Thyroid gland (tissue), 4 donors: ENCODE measurements around the gene ZFP28. TPM values are rescaled to one million over a fixed set of nuclear protein-coding genes. Genes with fewer than 3 reads are reported as not detected.

Source experiments
- DNase-seq, 2 donors: peaks; one replicate each; pipeline ENCODE4 v3.0.0-alpha.2; 2019
- H3K27ac ChIP-seq, 3 donors: fragments of 200-600 bp; sonication (generic); 1 replicate in 2 of 3; 2 replicates in 1 of 3; pipeline ENCODE4 v1.5.1; 2016 to 2019; ENCODE audit warnings: mild to moderate bottlenecking in 1 of 3, moderate library complexity in 1 of 3
- H3K27me3 ChIP-seq: fragments of 200-600 bp; sonication (generic); one replicate; pipeline ENCODE4 v1.5.1; 2019
- H3K36me3 ChIP-seq, 2 donors: fragments of 200-600 bp; sonication (generic); one replicate each; pipeline ENCODE4 v1.5.1; 2016 to 2019
- H3K4me1 ChIP-seq, 2 donors: fragments of 200-600 bp; sonication (generic); one replicate each; pipeline ENCODE4 v1.5.1; 2017 to 2019
- H3K4me3 ChIP-seq, 3 donors: fragments of 200-600 bp; sonication (generic); replicated peaks in 1 of 3; 1 replicate in 2 of 3; 2 replicates in 1 of 3; pipeline ENCODE4 v1.5.1; 2016; ENCODE audit warnings: mild to moderate bottlenecking in 1 of 3
- H3K9me3 ChIP-seq: fragments of 200-600 bp; sonication (generic); one replicate; pipeline ENCODE4 v1.5.1; 2017
- POLR2A ChIP-seq, 2 donors: fragments of 450-650 bp; IDR thresholded peaks; one replicate each; pipeline ENCODE4 v1.6.1; 2017; ENCODE audit warnings: antibody characterized with exemption in 2 of 2, mild to moderate bottlenecking in 2 of 2, moderate library complexity in 1 of 2
- WGBS, 2 donors: methylation state at CpG; one replicate each; pipeline ENCODE4 v1.1.5; 2017; 5-methylcytosine and 5-hydroxymethylcytosine counted together
- intact Hi-C: fragments of 100-400 bp; cut with DNase I; formaldehyde crosslinking; loops from one replicate; pipeline ENCODE4 v1.15.1; 2023
- total RNA-seq, 4 donors: library from RNA; depleted of rRNA; stranded (reverse); fragments of >200 nt; gene quantifications; one replicate each; pipeline ENCODE4 v1.2.3, GENCODE V29; 2016
- TF ChIP-seq, protein P1 (sequence below), 6 experiments: fragments of 200-600 bp in 3 of 6; fragments of 450-650 bp in 3 of 6; sonication (generic) in 3 of 6; IDR thresholded peaks; one replicate each; pipeline ENCODE4 v1.5.1; 2016 to 2019; ENCODE audit warnings: antibody characterized with exemption in 6 of 6, mild to moderate bottlenecking in 2 of 6, inconsistent platforms in 1 of 6, moderate library complexity in 1 of 6

Gene ZFP28
- total RNA-seq, 4 donors from 2014 or later: 6.6 to 9.8 (median 9.5) TPM

DNA sequence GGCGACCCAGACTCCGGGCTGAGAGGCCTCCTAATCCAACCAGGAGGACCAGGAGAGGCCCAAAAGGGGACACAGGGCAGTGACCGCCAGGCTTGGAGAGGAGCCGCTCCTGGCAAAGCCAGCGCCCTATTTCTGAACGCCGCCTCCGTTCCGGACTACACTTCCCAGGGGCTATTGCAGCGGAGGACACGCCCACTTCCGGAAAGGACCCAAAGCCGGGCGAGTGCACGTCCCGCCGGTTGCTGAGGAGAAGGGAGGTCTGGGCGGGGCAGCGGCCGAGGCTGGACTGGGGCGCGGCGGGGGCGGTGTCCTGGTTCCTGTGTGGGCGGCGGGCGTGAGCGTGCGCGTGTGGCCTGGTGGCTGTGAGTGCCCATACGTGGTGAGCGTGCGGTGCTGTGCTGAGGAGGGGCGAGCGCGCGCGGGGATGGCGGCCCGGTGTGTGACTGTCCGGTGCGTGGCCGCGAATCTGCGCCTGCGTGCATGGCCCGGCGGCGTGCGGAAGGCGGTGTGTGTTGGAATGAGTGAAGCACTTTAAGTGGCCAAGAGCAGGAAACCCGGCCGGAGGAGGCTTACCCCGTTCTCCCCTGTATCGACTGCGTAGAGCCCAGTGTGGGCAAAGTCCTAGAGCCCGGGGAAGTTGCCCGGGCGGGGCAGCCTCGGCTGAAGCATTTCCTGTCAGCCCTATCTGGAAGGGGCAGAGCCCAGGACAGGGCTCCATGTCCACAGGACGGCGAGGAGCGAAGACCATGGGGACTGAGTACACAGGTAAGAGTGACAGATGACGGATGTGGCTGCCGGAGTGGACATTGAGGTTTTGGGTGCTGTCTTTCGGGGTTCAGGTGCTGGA, 28.7 kb downstream of the ZFP28 start, which contains the start of gene ZNF470:
TSS of gene ZNF470 (plus strand) at position 195 of the 847 bp plus-strand sequence. CDS start 2,844 bp downstream, outside the sequence.
- H3K4me3 ChIP-seq: peak within 1 kb of the TSS; percentile 83 to 99 (median 90)
- 5 to 8% methylated on average over 35 to 43 of the region's 66 CpGs for WGBS, 2 donors
- intact Hi-C loops: no loop called here
- peak; percentile 96 to 97 for DNase-seq
- H3K9me3 ChIP-seq: no peaks in the 10 kb centered on the region
- peak in 1 of 2 donors; percentile 60 for TF ChIP-seq POLR2A (IDR thresholded peaks at IDR 0.05)
- TF ChIP-seq, protein P1, sequence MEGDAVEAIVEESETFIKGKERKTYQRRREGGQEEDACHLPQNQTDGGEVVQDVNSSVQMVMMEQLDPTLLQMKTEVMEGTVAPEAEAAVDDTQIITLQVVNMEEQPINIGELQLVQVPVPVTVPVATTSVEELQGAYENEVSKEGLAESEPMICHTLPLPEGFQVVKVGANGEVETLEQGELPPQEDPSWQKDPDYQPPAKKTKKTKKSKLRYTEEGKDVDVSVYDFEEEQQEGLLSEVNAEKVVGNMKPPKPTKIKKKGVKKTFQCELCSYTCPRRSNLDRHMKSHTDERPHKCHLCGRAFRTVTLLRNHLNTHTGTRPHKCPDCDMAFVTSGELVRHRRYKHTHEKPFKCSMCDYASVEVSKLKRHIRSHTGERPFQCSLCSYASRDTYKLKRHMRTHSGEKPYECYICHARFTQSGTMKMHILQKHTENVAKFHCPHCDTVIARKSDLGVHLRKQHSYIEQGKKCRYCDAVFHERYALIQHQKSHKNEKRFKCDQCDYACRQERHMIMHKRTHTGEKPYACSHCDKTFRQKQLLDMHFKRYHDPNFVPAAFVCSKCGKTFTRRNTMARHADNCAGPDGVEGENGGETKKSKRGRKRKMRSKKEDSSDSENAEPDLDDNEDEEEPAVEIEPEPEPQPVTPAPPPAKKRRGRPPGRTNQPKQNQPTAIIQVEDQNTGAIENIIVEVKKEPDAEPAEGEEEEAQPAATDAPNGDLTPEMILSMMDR (IDR thresholded peaks at IDR 0.05): no peak
- H3K27me3 ChIP-seq: no peaks in the 10 kb centered on the region
- H3K36me3 ChIP-seq: peaks cover 20 to 22% of the 10 kb centered on the region in 2 donors
- peaks cover 7 to 13% of the 10 kb centered on the region in 2 donors for H3K4me1 ChIP-seq
- H3K27ac ChIP-seq: peak within 1 kb of the TSS in 2 of 3 donors; percentile 59 to 65

DNA sequence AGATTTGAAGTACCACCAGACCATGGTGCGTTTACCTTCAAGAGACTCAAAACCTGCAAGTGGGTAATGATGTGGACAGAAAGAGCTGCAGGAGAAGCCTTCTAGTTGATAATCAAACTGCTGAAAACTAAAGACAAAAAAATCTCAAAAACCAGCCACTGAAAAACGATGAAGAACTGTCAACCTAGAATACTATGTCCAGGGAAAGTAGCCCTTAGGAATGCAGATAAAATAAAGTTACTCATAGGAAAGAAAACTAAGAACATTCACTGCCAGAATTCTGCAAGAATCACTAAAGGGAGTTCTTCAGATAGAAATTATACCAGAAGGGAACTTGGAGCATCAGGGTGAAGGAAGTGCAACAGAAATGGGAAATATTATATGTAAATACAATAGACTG, 33.8 kb downstream of the ZFP28 start:
- intact Hi-C loops: loop anchor here (5.0 kb wide), 1 partner anchor 165 kb away; no protein-coding TSS in a partner anchor
- WGBS, 2 donors: 49 to 68% methylated on average over 2 of the region's 2 CpGs
- peaks cover 7 to 8% of the 10 kb centered on the region in 2 donors for H3K4me1 ChIP-seq
- no peaks in the 10 kb centered on the region for H3K9me3 ChIP-seq
- no peak for DNase-seq
- no peaks in the 10 kb centered on the region for H3K27me3 ChIP-seq
- H3K36me3 ChIP-seq: peaks cover 49 to 58% of the 10 kb centered on the region in 2 donors
- TF ChIP-seq, protein P1 (IDR thresholded peaks at IDR 0.05): no peak
- no peak for TF ChIP-seq POLR2A (IDR thresholded peaks at IDR 0.05)
- no peak overlapping the region for H3K4me3 ChIP-seq
- H3K27ac ChIP-seq: no peak overlapping the region

DNA sequence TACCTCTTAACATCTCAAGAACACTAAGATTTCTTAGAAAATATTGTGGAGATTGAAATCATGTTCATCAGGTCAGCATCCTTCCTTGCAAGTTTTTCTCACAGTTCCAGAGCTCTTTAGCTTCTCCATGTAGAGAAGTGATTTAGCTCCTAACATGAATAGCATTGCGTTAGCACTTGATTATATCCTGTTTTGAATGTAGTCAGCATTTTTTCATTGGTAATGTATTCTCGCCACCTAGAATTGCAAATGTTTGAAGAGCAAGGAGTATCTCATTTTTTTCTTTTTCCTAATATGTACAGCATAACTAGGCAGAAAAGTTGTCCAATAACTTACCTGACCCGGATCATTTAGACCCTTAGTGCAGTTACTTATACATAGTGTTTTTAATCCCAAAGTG, 35.2 kb downstream of the ZFP28 start:
- no peaks in the 10 kb centered on the region for H3K4me1 ChIP-seq
- H3K27me3 ChIP-seq: no peaks in the 10 kb centered on the region
- H3K9me3 ChIP-seq: no peaks in the 10 kb centered on the region
- H3K4me3 ChIP-seq: no peak overlapping the region
- peaks cover 49 to 58% of the 10 kb centered on the region in 2 donors for H3K36me3 ChIP-seq
- 97 to 98% methylated on average over 3 of the region's 3 CpGs for WGBS, 2 donors
- TF ChIP-seq, protein P1 (IDR thresholded peaks at IDR 0.05): no peak
- no peak for TF ChIP-seq POLR2A (IDR thresholded peaks at IDR 0.05)
- no peak for DNase-seq
- intact Hi-C loops: loop anchor here (5.0 kb wide), 1 partner anchor 167 kb away; no protein-coding TSS in a partner anchor
- H3K27ac ChIP-seq: no peak overlapping the region

DNA sequence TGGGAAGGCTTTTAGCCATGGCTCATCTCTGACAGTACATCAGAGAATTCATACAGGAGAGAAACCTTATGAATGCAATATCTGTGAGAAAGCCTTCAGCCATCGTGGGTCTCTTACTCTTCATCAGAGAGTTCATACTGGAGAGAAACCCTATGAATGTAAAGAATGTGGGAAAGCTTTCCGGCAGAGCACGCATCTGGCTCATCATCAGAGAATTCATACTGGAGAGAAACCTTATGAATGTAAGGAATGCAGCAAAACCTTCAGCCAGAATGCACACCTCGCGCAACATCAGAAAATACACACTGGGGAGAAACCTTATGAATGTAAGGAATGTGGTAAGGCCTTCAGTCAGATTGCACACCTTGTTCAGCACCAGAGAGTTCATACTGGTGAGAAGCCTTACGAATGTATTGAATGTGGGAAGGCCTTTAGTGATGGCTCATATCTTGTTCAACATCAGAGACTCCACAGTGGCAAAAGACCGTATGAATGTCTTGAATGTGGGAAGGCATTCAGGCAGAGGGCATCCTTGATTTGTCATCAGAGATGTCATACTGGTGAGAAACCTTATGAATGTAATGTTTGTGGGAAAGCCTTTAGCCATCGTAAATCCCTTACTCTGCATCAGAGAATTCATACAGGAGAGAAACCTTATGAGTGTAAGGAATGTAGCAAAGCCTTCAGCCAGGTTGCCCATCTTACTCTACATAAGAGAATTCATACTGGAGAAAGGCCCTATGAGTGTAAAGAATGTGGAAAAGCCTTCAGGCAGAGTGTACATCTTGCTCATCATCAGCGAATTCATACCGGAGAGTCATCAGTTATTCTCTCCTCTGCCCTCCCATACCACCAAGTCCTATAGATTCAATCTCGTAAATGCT, 39.2 kb downstream of the ZFP28 start:
- H3K27ac ChIP-seq: no peak overlapping the region
- DNase-seq: no peak
- intact Hi-C loops: no loop called here
- no peaks in the 10 kb centered on the region for H3K9me3 ChIP-seq
- no peaks in the 10 kb centered on the region for H3K27me3 ChIP-seq
- 96 to 97% methylated on average over 11 of the region's 11 CpGs for WGBS, 2 donors
- peaks cover 27 to 38% of the 10 kb centered on the region in 2 donors for H3K36me3 ChIP-seq
- TF ChIP-seq, protein P1 (IDR thresholded peaks at IDR 0.05): no peak
- no peak for TF ChIP-seq POLR2A (IDR thresholded peaks at IDR 0.05)
- no peaks in the 10 kb centered on the region for H3K4me1 ChIP-seq
- H3K4me3 ChIP-seq: no peak overlapping the region
